H9 (cell line): ENCODE results near the gene ATG2B. TPM values are rescaled to one million over a fixed set of nuclear protein-coding genes. Genes with fewer than 3 reads are reported as not detected.

ENCODE experiments used
- DNase-seq: peaks from one replicate; pipeline ENCODE4 v3.0.0-alpha.2; 2017
- H2AFZ ChIP-seq: one replicate; pipeline ENCODE4 v1.6.1; 2013; ENCODE audit warnings: mild to moderate bottlenecking, low read length, control low read depth, moderate library complexity
- H2AK5ac ChIP-seq: 2 replicates; pipeline ENCODE4 v1.6.1; 2013; ENCODE audit warnings: low read length, control low read depth, mixed read lengths; ENCODE audit not compliant: insufficient read length
- H2BK120ac ChIP-seq: one replicate; pipeline ENCODE4 v1.6.1; 2013; ENCODE audit warnings: low read depth, mild to moderate bottlenecking, low read length, control low read depth, inconsistent platforms; ENCODE audit not compliant: poor library complexity, severe bottlenecking
- H2BK12ac ChIP-seq: 2 replicates; pipeline ENCODE4 v1.6.1; 2013; ENCODE audit warnings: low read length, control low read depth, mixed read lengths, low read depth; ENCODE audit not compliant: insufficient read length
- H2BK15ac ChIP-seq: 2 replicates; pipeline ENCODE4 v1.6.1; 2013; ENCODE audit warnings: low read depth, low read length, control low read depth
- H2BK20ac ChIP-seq: one replicate; pipeline ENCODE4 v1.6.1; 2013; ENCODE audit warnings: low read depth, mild to moderate bottlenecking, low read length, control low read depth, inconsistent platforms; ENCODE audit not compliant: poor library complexity, severe bottlenecking
- H2BK5ac ChIP-seq: 2 replicates; pipeline ENCODE4 v1.6.1; 2013; ENCODE audit warnings: low read length, control low read depth, mixed read lengths; ENCODE audit not compliant: insufficient read length
- H3K14ac ChIP-seq: 2 replicates; pipeline ENCODE4 v1.6.1; 2013; ENCODE audit warnings: low read length, control low read depth; ENCODE audit not compliant: insufficient read depth
- H3K18ac ChIP-seq: 2 replicates; pipeline ENCODE4 v1.6.1; 2013; ENCODE audit warnings: low read depth, mild to moderate bottlenecking, mixed read lengths, low read length, control low read depth; ENCODE audit not compliant: insufficient read length
- H3K23ac ChIP-seq: 2 replicates; pipeline ENCODE4 v1.6.1; 2013; ENCODE audit warnings: low read length, control low read depth, mixed read lengths, low read depth; ENCODE audit not compliant: insufficient read length
- H3K23me2 ChIP-seq: 2 replicates; pipeline ENCODE4 v1.6.1; 2013; ENCODE audit warnings: low read depth, mild to moderate bottlenecking, mixed read lengths, low read length, control low read depth; ENCODE audit not compliant: insufficient read length, poor library complexity, severe bottlenecking
- H3K27ac ChIP-seq: 2 replicates; pipeline ENCODE4 v1.5.1; 2013; ENCODE audit warnings: low read length, control low read depth, mixed read lengths, low read depth; ENCODE audit not compliant: insufficient read length
- H3K27me3 ChIP-seq: 2 replicates; pipeline ENCODE4 v1.6.1; 2013; ENCODE audit warnings: low read length, control low read depth, inconsistent platforms; ENCODE audit not compliant: insufficient read depth
- H3K4ac ChIP-seq: 2 replicates; pipeline ENCODE4 v1.6.1; 2013; ENCODE audit warnings: low read depth, mild to moderate bottlenecking, control low read depth, inconsistent platforms, low read length, moderate library complexity
- H3K4me1 ChIP-seq: 2 replicates; pipeline ENCODE4 v1.6.1; 2013; ENCODE audit warnings: low read length, control low read depth, inconsistent platforms; ENCODE audit not compliant: insufficient read depth
- H3K4me2 ChIP-seq: 2 replicates; pipeline ENCODE4 v1.6.1; 2013; ENCODE audit warnings: low read length, control low read depth, mixed read lengths; ENCODE audit not compliant: insufficient read length, insufficient read depth
- H3K56ac ChIP-seq: 2 replicates; pipeline ENCODE4 v1.6.1; 2013; ENCODE audit warnings: low read depth, mild to moderate bottlenecking, mixed read lengths, low read length, control low read depth; ENCODE audit not compliant: insufficient read length
- H3K79me1 ChIP-seq: 2 replicates; pipeline ENCODE4 v1.6.1; 2013; ENCODE audit warnings: low read depth, mild to moderate bottlenecking, moderate library complexity, low read length, control low read depth, inconsistent platforms; ENCODE audit not compliant: insufficient read depth, poor library complexity, severe bottlenecking
- H3K79me2 ChIP-seq: 2 replicates; pipeline ENCODE4 v1.6.1; 2013; ENCODE audit warnings: low read length, control low read depth, inconsistent platforms; ENCODE audit not compliant: insufficient read depth
- H3K9ac ChIP-seq: 2 replicates; pipeline ENCODE4 v1.6.1; 2013; ENCODE audit warnings: low read length, control low read depth, mixed read lengths; ENCODE audit not compliant: insufficient read length; ENCODE audit errors: extremely low read depth
- H3K9me3 ChIP-seq: one replicate; pipeline ENCODE4 v1.6.1; 2013; ENCODE audit warnings: low read depth, low read length, inconsistent platforms; ENCODE audit not compliant: control insufficient read depth
- H3T11ph ChIP-seq: one replicate; pipeline ENCODE4 v1.6.1; 2013; ENCODE audit warnings: mild to moderate bottlenecking, low read length, control low read depth, inconsistent platforms
- H4K20me1 ChIP-seq: one replicate; pipeline ENCODE4 v1.6.1; 2013; ENCODE audit not compliant: control insufficient read depth, insufficient read length, insufficient read depth
- H4K5ac ChIP-seq: 2 replicates; pipeline ENCODE4 v1.6.1; 2013; ENCODE audit warnings: low read depth, mild to moderate bottlenecking, mixed read lengths, low read length, control low read depth; ENCODE audit not compliant: insufficient read length
- H4K8ac ChIP-seq: replicated peaks from 2 replicates; pipeline ENCODE4 v1.6.1; 2013; ENCODE audit warnings: low read length, control low read depth, mixed read lengths, low read depth; ENCODE audit not compliant: insufficient read length
- H4K91ac ChIP-seq: 2 replicates; pipeline ENCODE4 v1.6.1; 2013; ENCODE audit warnings: low read depth, mild to moderate bottlenecking, moderate library complexity, mixed read lengths, low read length, control low read depth; ENCODE audit not compliant: insufficient read length
- H3K27ac Mint-ChIP-seq, 3 experiments: 2 replicates in 2 of 3; 3 replicates in 1 of 3; pipeline ENCODE4 v1.8.0; 2020 to 2021; ENCODE audit warnings: mixed read lengths in 3 of 3, mild to moderate bottlenecking in 1 of 3, moderate library complexity in 1 of 3
- H3K27me3 Mint-ChIP-seq: 2 replicates; pipeline ENCODE4 v1.8.0; 2021; ENCODE audit warnings: low read depth, mild to moderate bottlenecking, moderate library complexity, mixed read lengths
- H3K36me3 Mint-ChIP-seq, 3 experiments: 2 replicates in 2 of 3; 3 replicates in 1 of 3; pipeline ENCODE4 v1.8.0; 2020 to 2021; ENCODE audit warnings: low read depth in 3 of 3, mixed read lengths in 3 of 3; ENCODE audit not compliant: insufficient read depth in 1 of 3
- H3K4me1 Mint-ChIP-seq, 2 experiments: 2 replicates each; pipeline ENCODE4 v1.8.0; 2020; ENCODE audit warnings: mixed read lengths in 2 of 2
- H3K4me3 Mint-ChIP-seq, 2 experiments: 2 replicates in 1 of 2; 3 replicates in 1 of 2; pipeline ENCODE4 v1.8.0; 2020 to 2021; ENCODE audit warnings: mild to moderate bottlenecking in 2 of 2, mixed read lengths in 2 of 2, moderate library complexity in 1 of 2
- H3K9me3 Mint-ChIP-seq, 2 experiments: 2 replicates in 1 of 2; 3 replicates in 1 of 2; pipeline ENCODE4 v1.8.0; 2020; ENCODE audit warnings: mild to moderate bottlenecking in 2 of 2, mixed read lengths in 2 of 2, moderate library complexity in 1 of 2
- WGBS: extraction: QIAGEN DNeasy Blood & Tissue Kit; methylation state at CpG from one replicate; pipeline ENCODE4 v1.1.7; 2013; ENCODE audit warnings: missing lambda C conversion rate, low lambda C conversion rate, mixed read lengths; ENCODE audit not compliant: insufficient read length; ENCODE audit errors: extremely low coverage; 5-methylcytosine and 5-hydroxymethylcytosine counted together
- total RNA-seq: library from RNA; stranded (reverse); gene quantifications from 2 replicates; pipeline ENCODE4 v1.2.1, GENCODE V29; 2021
- TF ChIP-seq, protein P1 (sequence below): fragments of 200-600 bp; sonication (generic); conservative IDR thresholded peaks from 3 replicates; pipeline ENCODE4 v1.8.0; 2021; ENCODE audit warnings: antibody characterized with exemption, mild to moderate bottlenecking

ATG2B gene
- total RNA-seq, 1 experiment from 2014 or later: 12.6 TPM

DNA sequence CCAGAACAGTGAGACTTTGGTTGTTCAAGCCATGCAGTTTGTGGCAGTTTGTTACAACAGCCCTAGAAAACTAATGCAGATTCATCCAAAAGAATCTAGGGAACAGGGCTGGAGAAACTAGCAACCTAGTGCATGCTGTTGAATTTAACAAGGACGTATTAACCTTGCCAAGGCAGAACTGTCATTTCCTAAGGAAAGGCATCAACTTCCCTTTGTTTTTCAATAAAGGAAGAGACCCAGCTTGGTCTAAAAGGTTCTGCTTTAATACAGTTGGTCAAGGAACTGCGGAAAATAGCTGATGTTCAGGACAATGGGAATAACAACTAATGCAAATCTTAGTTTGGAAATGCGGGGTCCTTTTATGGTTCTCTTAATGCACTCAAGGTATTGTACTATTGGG lies 40.3 kb upstream of the ATG2B start:
- Histone ChIP-seq H3K23me2 (no peaks in the 10 kb centered on the region), H3K79me1 (no peaks in the 10 kb centered on the region), H4K91ac (no peak overlapping the region), H3K79me2 (no peaks in the 10 kb centered on the region), H3T11ph (no peak overlapping the region), H3K27ac (no peak overlapping the region), H3K23ac (no peak overlapping the region), H2AK5ac (no peak overlapping the region), H3K14ac (no peak overlapping the region), H3K18ac (no peak overlapping the region), H3K9me3 (no peaks in the 10 kb centered on the region), H2BK20ac (no peak overlapping the region), H4K8ac (no peak overlapping the region), H3K9ac (no peak overlapping the region), H2BK120ac (no peak overlapping the region), H3K4me2 (no peak overlapping the region), H2AFZ (no peak overlapping the region), H3K56ac (no peak overlapping the region), H2BK12ac (no peak overlapping the region), H3K4ac (no peak overlapping the region), H4K5ac (no peak overlapping the region), H3K4me1 (no peaks in the 10 kb centered on the region), H2BK15ac (no peak overlapping the region), H4K20me1 (no peaks in the 10 kb centered on the region), H2BK5ac (no peak overlapping the region), H3K27me3 (no peaks in the 10 kb centered on the region)
- TF ChIP-seq, protein P1, sequence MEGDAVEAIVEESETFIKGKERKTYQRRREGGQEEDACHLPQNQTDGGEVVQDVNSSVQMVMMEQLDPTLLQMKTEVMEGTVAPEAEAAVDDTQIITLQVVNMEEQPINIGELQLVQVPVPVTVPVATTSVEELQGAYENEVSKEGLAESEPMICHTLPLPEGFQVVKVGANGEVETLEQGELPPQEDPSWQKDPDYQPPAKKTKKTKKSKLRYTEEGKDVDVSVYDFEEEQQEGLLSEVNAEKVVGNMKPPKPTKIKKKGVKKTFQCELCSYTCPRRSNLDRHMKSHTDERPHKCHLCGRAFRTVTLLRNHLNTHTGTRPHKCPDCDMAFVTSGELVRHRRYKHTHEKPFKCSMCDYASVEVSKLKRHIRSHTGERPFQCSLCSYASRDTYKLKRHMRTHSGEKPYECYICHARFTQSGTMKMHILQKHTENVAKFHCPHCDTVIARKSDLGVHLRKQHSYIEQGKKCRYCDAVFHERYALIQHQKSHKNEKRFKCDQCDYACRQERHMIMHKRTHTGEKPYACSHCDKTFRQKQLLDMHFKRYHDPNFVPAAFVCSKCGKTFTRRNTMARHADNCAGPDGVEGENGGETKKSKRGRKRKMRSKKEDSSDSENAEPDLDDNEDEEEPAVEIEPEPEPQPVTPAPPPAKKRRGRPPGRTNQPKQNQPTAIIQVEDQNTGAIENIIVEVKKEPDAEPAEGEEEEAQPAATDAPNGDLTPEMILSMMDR: no peak
- Mint-ChIP-seq H3K27me3 (no peaks in the 10 kb centered on the region; the same call in 1 of the 2 replicates), H3K36me3 (no peaks in the 10 kb centered on the region), H3K4me3 (no peak overlapping the region), H3K9me3 (no peaks in the 10 kb centered on the region), H3K27ac (no peak overlapping the region), H3K4me1 (peaks cover 5 to 7% of the 10 kb centered on the region in 2 experiments)
- WGBS: no CpG with 5 or more reads among the region's 3 CpGs
- no peak for DNase-seq
